ENCODE data around the gene DNMT3A.
A peak's percentile ranks its signal among the peaks of the same experiment; 100 is the strongest.

- TF ChIP-seq POLR2A (IDR thresholded peaks at IDR 0.05; ENCODE audit: low read length) (peak; percentile 15), GATA1 (IDR thresholded peaks at IDR 0.05; ENCODE audit: low read depth, low read length) (no peak)
Measured at GRCh38 chr2:25204190-25204838, 137.4 kb downstream of the DNMT3A start.
